ENCODE results near the gene GUCY2C. TPM values are rescaled to one million over a fixed set of nuclear protein-coding genes. Genes with fewer than 3 reads are reported as not detected.

The GUCY2C gene
- total and polyA plus RNA-seq, 5 donors, result 0.02 TPM; not detected in 4

- no peak overlapping the region for H3K4me3 ChIP-seq (ENCODE audit: low read length)
- no peaks in the 10 kb centered on the region for H3K9me3 ChIP-seq (ENCODE audit: control insufficient read depth, low read length)
- 72% methylated on average over 4 of the region's 4 CpGs for WGBS
- intact Hi-C loops (cut with DNase I), result no loop called here
- ATAC-seq (no peak), DNase-seq (no peak)
- H3K27ac ChIP-seq (ENCODE audit: low read length), result no peak overlapping the region
- no peaks in the 10 kb centered on the region for H3K4me1 ChIP-seq (ENCODE audit: control insufficient read depth, insufficient read depth, low read length)
- H3K27me3 ChIP-seq (ENCODE audit: control insufficient read depth, insufficient read depth), result no peaks in the 10 kb centered on the region
Measured at GRCh38 chr12:14601692-14602478, 94.5 kb downstream of the GUCY2C start.

- DNase-seq (no peak), ATAC-seq (no peak)
- no peak overlapping the region for H3K27ac ChIP-seq (ENCODE audit: low read length)
- no peaks in the 10 kb centered on the region for H3K4me1 ChIP-seq (ENCODE audit: control insufficient read depth, insufficient read depth, low read length)
- intact Hi-C loops (cut with DNase I), result no loop called here
- no peaks in the 10 kb centered on the region for H3K9me3 ChIP-seq (ENCODE audit: control insufficient read depth, low read length)
- no peaks in the 10 kb centered on the region for H3K27me3 ChIP-seq (ENCODE audit: control insufficient read depth, insufficient read depth)
- 91% methylated on average over 3 of the region's 3 CpGs for WGBS
- no peak overlapping the region for H3K4me3 ChIP-seq (ENCODE audit: low read length)
Measured at GRCh38 chr12:14597480-14597879, 98.9 kb downstream of the GUCY2C start.

GRCh38 chr12:14591719-14592118 lies 104.7 kb downstream of the GUCY2C start:
- no peak for DNase-seq
- no peak overlapping the region for H3K27ac ChIP-seq (ENCODE audit: low read length)
- 15% methylated on average over 1 of the region's 1 CpG for WGBS
- H3K9me3 ChIP-seq (ENCODE audit: control insufficient read depth, low read length), result no peaks in the 10 kb centered on the region
- no peak for ATAC-seq
- intact Hi-C loops (cut with DNase I), result no loop called here
- no peaks in the 10 kb centered on the region for H3K27me3 ChIP-seq (ENCODE audit: control insufficient read depth, insufficient read depth)
- H3K4me1 ChIP-seq (ENCODE audit: control insufficient read depth, insufficient read depth, low read length), result no peaks in the 10 kb centered on the region
- H3K4me3 ChIP-seq (ENCODE audit: low read length), result no peak overlapping the region

- 89% methylated on average over 18 of the region's 18 CpGs for WGBS
- Histone ChIP-seq H3K4me1 (ENCODE audit: control insufficient read depth, insufficient read depth, low read length) (no peaks in the 10 kb centered on the region), H3K27ac (ENCODE audit: low read length) (no peak overlapping the region), H3K4me3 (ENCODE audit: low read length) (no peak overlapping the region), H3K9me3 (ENCODE audit: control insufficient read depth, low read length) (no peaks in the 10 kb centered on the region), H3K27me3 (ENCODE audit: control insufficient read depth, insufficient read depth) (no peaks in the 10 kb centered on the region)
- peak in 1 of 2 donors; percentile 22 for ATAC-seq
- DNase-seq, result peak in 1 of 3 donors; percentile 41
- intact Hi-C loops (cut with DNase I), result no loop called here
Measured at GRCh38 chr12:14589169-14590004, 107.0 kb downstream of the GUCY2C start.

- Histone ChIP-seq H3K4me1 (ENCODE audit: control insufficient read depth, insufficient read depth, low read length) (no peaks in the 10 kb centered on the region), H3K9me3 (ENCODE audit: control insufficient read depth, low read length) (no peaks in the 10 kb centered on the region), H3K27ac (ENCODE audit: low read length) (no peak overlapping the region), H3K4me3 (ENCODE audit: low read length) (no peak overlapping the region), H3K27me3 (ENCODE audit: control insufficient read depth, insufficient read depth) (no peaks in the 10 kb centered on the region)
- no peak for ATAC-seq
- intact Hi-C loops (cut with DNase I), result no loop called here
- WGBS, result 86% methylated on average over 3 of the region's 3 CpGs
- no peak for DNase-seq
Measured at GRCh38 chr12:14588571-14588970, 107.8 kb downstream of the GUCY2C start.

- H3K4me3 ChIP-seq (ENCODE audit: low read length), result no peak overlapping the region
- WGBS, result 89% methylated on average over 8 of the region's 8 CpGs
Measured at GRCh38 chr12:14578646-14579045, 117.8 kb downstream of the GUCY2C start.

GRCh38 chr12:14577344-14577743 lies 119.1 kb downstream of the GUCY2C start:
- Histone ChIP-seq H3K4me3 (ENCODE audit: low read length) (no peak overlapping the region), H3K27me3 (ENCODE audit: control insufficient read depth, insufficient read depth) (no peaks in the 10 kb centered on the region), H3K9me3 (ENCODE audit: control insufficient read depth, low read length) (no peaks in the 10 kb centered on the region), H3K4me1 (ENCODE audit: control insufficient read depth, insufficient read depth, low read length) (no peaks in the 10 kb centered on the region), H3K27ac (ENCODE audit: low read length) (no peak overlapping the region)
- 86% methylated on average over 1 of the region's 1 CpG for WGBS
- ATAC-seq, result no peak
- DNase-seq, result no peak
- intact Hi-C loops (cut with DNase I), result no loop called here

More at GRCh38 chr12:14578646-14579045, 117.8 kb downstream of the GUCY2C start:
- Histone ChIP-seq H3K27me3 (ENCODE audit: control insufficient read depth, insufficient read depth) (no peaks in the 10 kb centered on the region), H3K27ac (ENCODE audit: low read length) (no peak overlapping the region), H3K4me1 (ENCODE audit: control insufficient read depth, insufficient read depth, low read length) (no peaks in the 10 kb centered on the region), H3K9me3 (ENCODE audit: control insufficient read depth, low read length) (no peaks in the 10 kb centered on the region)
- ATAC-seq (no peak), DNase-seq (no peak)
- intact Hi-C loops (cut with DNase I), result no loop called here

- H3K4me1 ChIP-seq (ENCODE audit: control insufficient read depth, insufficient read depth, low read length), result no peaks in the 10 kb centered on the region
- intact Hi-C loops (cut with DNase I), result no loop called here
- DNase-seq (no peak), ATAC-seq (no peak)
- H3K27ac ChIP-seq (ENCODE audit: low read length), result no peak overlapping the region
- no peaks in the 10 kb centered on the region for H3K27me3 ChIP-seq (ENCODE audit: control insufficient read depth, insufficient read depth)
- H3K4me3 ChIP-seq (ENCODE audit: low read length), result no peak overlapping the region
- no peaks in the 10 kb centered on the region for H3K9me3 ChIP-seq (ENCODE audit: control insufficient read depth, low read length)
- WGBS, result 81% methylated on average over 8 of the region's 8 CpGs
Measured at GRCh38 chr12:14576896-14577295, 119.5 kb downstream of the GUCY2C start.

GRCh38 chr12:14575585-14575984 lies 120.8 kb downstream of the GUCY2C start:
- Histone ChIP-seq H3K4me3 (ENCODE audit: low read length) (no peak overlapping the region), H3K4me1 (ENCODE audit: control insufficient read depth, insufficient read depth, low read length) (no peaks in the 10 kb centered on the region), H3K9me3 (ENCODE audit: control insufficient read depth, low read length) (no peaks in the 10 kb centered on the region), H3K27me3 (ENCODE audit: control insufficient read depth, insufficient read depth) (no peaks in the 10 kb centered on the region), H3K27ac (ENCODE audit: low read length) (no peak overlapping the region)
- ATAC-seq (no peak), DNase-seq (no peak)
- intact Hi-C loops (cut with DNase I), result no loop called here
- WGBS, result 79% methylated on average over 1 of the region's 1 CpG

GRCh38 chr12:14573118-14573517 lies 123.3 kb downstream of the GUCY2C start:
- WGBS, result 68% methylated on average over 5 of the region's 5 CpGs
- intact Hi-C loops (cut with DNase I), result no loop called here
- Histone ChIP-seq H3K27me3 (ENCODE audit: control insufficient read depth, insufficient read depth) (no peaks in the 10 kb centered on the region), H3K9me3 (ENCODE audit: control insufficient read depth, low read length) (no peaks in the 10 kb centered on the region), H3K4me3 (ENCODE audit: low read length) (no peak overlapping the region), H3K4me1 (ENCODE audit: control insufficient read depth, insufficient read depth, low read length) (no peaks in the 10 kb centered on the region), H3K27ac (ENCODE audit: low read length) (no peak overlapping the region)
- no peak for DNase-seq
- ATAC-seq, result no peak

GRCh38 chr12:14572401-14572800 lies 124.0 kb downstream of the GUCY2C start:
- 88% methylated on average over 4 of the region's 4 CpGs for WGBS
- no peak overlapping the region for H3K4me3 ChIP-seq (ENCODE audit: low read length)
- no peak for DNase-seq
- no peaks in the 10 kb centered on the region for H3K27me3 ChIP-seq (ENCODE audit: control insufficient read depth, insufficient read depth)
- no peaks in the 10 kb centered on the region for H3K4me1 ChIP-seq (ENCODE audit: control insufficient read depth, insufficient read depth, low read length)
- H3K27ac ChIP-seq (ENCODE audit: low read length), result no peak overlapping the region
- intact Hi-C loops (cut with DNase I), result no loop called here
- ATAC-seq, result no peak
- H3K9me3 ChIP-seq (ENCODE audit: control insufficient read depth, low read length), result no peaks in the 10 kb centered on the region

Data from right cardiac atrium (tissue), 5 donors.